GM21515 (cell line): ENCODE data around the gene SERINC5.

Experiments used
- ATAC-seq: cut with Tn5 transposase; IDR thresholded peaks from one replicate; pipeline ENCODE4 v1.9.1; 2021; ENCODE audit not compliant: unreplicated experiment

SERINC5 gene

GRCh38 chr5:80072103-80073073 lies 183.5 kb downstream of the SERINC5 start:
- ATAC-seq, result no peak

GRCh38 chr5:80071510-80072021 lies 184.3 kb downstream of the SERINC5 start:
- ATAC-seq, result no peak

GRCh38 chr5:80070338-80071056 lies 185.4 kb downstream of the SERINC5 start:
- peak; percentile 62 for ATAC-seq

- ATAC-seq, result no peak
These were observed 185.9 kb downstream of the SERINC5 start for GRCh38 chr5:80069918-80070318.

GRCh38 chr5:80069251-80069800 lies 186.5 kb downstream of the SERINC5 start:
- no peak for ATAC-seq

GRCh38 chr5:80068775-80069174 lies 187.1 kb downstream of the SERINC5 start:
- ATAC-seq, result no peak

GRCh38 chr5:80068246-80068636 lies 187.6 kb downstream of the SERINC5 start:
- no peak for ATAC-seq

- no peak for ATAC-seq
These were observed 188.2 kb downstream of the SERINC5 start for GRCh38 chr5:80067531-80068245.

- ATAC-seq, result no peak
These were observed 188.8 kb downstream of the SERINC5 start for GRCh38 chr5:80067016-80067415.

GRCh38 chr5:80064124-80064523 lies 191.7 kb downstream of the SERINC5 start:
- ATAC-seq, result no peak
